Muscle layer of duodenum (tissue), 2 donors: ENCODE measurements around the gene PITPNM1.

Experiments
- H3K27ac ChIP-seq: one replicate; pipeline ENCODE4 v1.7.0; 2013; ENCODE audit warnings: mild to moderate bottlenecking, low read length
- H3K27me3 ChIP-seq: one replicate; pipeline ENCODE4 v1.7.0; 2013; ENCODE audit warnings: low read depth, mild to moderate bottlenecking, control low read depth, low read length
- H3K36me3 ChIP-seq, 2 donors: one replicate each; pipeline ENCODE4 v1.7.0; 2013; ENCODE audit warnings: low read length in 2 of 2, control low read depth in 1 of 2, mild to moderate bottlenecking in 1 of 2; ENCODE audit not compliant: insufficient read depth in 2 of 2, control insufficient read depth in 1 of 2
- H3K4me1 ChIP-seq, 2 donors: one replicate each; pipeline ENCODE4 v1.7.0; 2013; ENCODE audit warnings: low read length in 2 of 2, mild to moderate bottlenecking in 2 of 2, control low read depth in 1 of 2, moderate library complexity in 1 of 2; ENCODE audit not compliant: insufficient read depth in 2 of 2, control insufficient read depth in 1 of 2
- H3K4me3 ChIP-seq, 2 donors: one replicate each; pipeline ENCODE4 v1.7.0; 2013; ENCODE audit warnings: low read length in 2 of 2, low read depth in 1 of 2, mild to moderate bottlenecking in 1 of 2
- H3K9me3 ChIP-seq, 2 donors: one replicate each; pipeline ENCODE4 v1.7.0; 2013; ENCODE audit warnings: low read length in 2 of 2, control low read depth in 1 of 2, mild to moderate bottlenecking in 1 of 2; ENCODE audit not compliant: control insufficient read depth in 1 of 2
- donor health status: healthy.

PITPNM1 gene

GRCh38 chr11:67500484-67500821, 4.7 kb downstream of the PITPNM1 start:
- Histone ChIP-seq H3K9me3 (no peaks in the 10 kb centered on the region), H3K4me3 (no peak overlapping the region), H3K27me3 (no peaks in the 10 kb centered on the region), H3K4me1 (peaks cover 0 to 14% of the 10 kb centered on the region in 2 donors), H3K36me3 (peaks cover 7 to 37% of the 10 kb centered on the region in 2 donors), H3K27ac (no peak overlapping the region)

GRCh38 chr11:67499808-67500483, 5.2 kb downstream of the PITPNM1 start:
- no peak overlapping the region for H3K27ac ChIP-seq
- H3K4me3 ChIP-seq = no peak overlapping the region
- H3K9me3 ChIP-seq = no peaks in the 10 kb centered on the region
- H3K27me3 ChIP-seq = no peaks in the 10 kb centered on the region
- peaks cover 7 to 42% of the 10 kb centered on the region in 2 donors for H3K36me3 ChIP-seq
- peaks cover 0 to 11% of the 10 kb centered on the region in 2 donors for H3K4me1 ChIP-seq

- Histone ChIP-seq H3K27me3 (no peaks in the 10 kb centered on the region), H3K9me3 (no peaks in the 10 kb centered on the region), H3K27ac (no peak overlapping the region), H3K36me3 (peaks cover 7 to 50% of the 10 kb centered on the region in 2 donors), H3K4me3 (no peak overlapping the region), H3K4me1 (no peaks in the 10 kb centered on the region)
These were observed 6.6 kb downstream of the PITPNM1 start for GRCh38 chr11:67498544-67498972.

- H3K9me3 ChIP-seq = no peaks in the 10 kb centered on the region
- H3K27ac ChIP-seq = no peak overlapping the region
- peaks cover 5 to 57% of the 10 kb centered on the region in 2 donors for H3K36me3 ChIP-seq
- no peaks in the 10 kb centered on the region for H3K27me3 ChIP-seq
- no peaks in the 10 kb centered on the region for H3K4me1 ChIP-seq
- no peak overlapping the region for H3K4me3 ChIP-seq
These were observed 7.4 kb downstream of the PITPNM1 start for GRCh38 chr11:67497656-67498291.

GRCh38 chr11:67496113-67496512, 9.1 kb downstream of the PITPNM1 start:
- H3K4me3 ChIP-seq = no peak overlapping the region
- H3K27ac ChIP-seq = no peak overlapping the region
- no peaks in the 10 kb centered on the region for H3K9me3 ChIP-seq
- no peaks in the 10 kb centered on the region for H3K27me3 ChIP-seq
- no peaks in the 10 kb centered on the region for H3K4me1 ChIP-seq
- peaks cover 0 to 62% of the 10 kb centered on the region in 2 donors for H3K36me3 ChIP-seq

GRCh38 chr11:67495234-67496005, 9.7 kb downstream of the PITPNM1 start:
- Histone ChIP-seq H3K4me1 (no peaks in the 10 kb centered on the region), H3K9me3 (no peaks in the 10 kb centered on the region), H3K36me3 (peaks cover 0 to 69% of the 10 kb centered on the region in 2 donors), H3K27ac (no peak overlapping the region), H3K4me3 (no peak overlapping the region), H3K27me3 (no peaks in the 10 kb centered on the region)

GRCh38 chr11:67494371-67495233, 10.6 kb downstream of the PITPNM1 start:
- H3K4me1 ChIP-seq = no peaks in the 10 kb centered on the region
- no peak overlapping the region for H3K27ac ChIP-seq
- no peak overlapping the region for H3K4me3 ChIP-seq
- H3K36me3 ChIP-seq = peaks cover 4 to 72% of the 10 kb centered on the region in 2 donors
- H3K9me3 ChIP-seq = no peaks in the 10 kb centered on the region
- no peaks in the 10 kb centered on the region for H3K27me3 ChIP-seq

GRCh38 chr11:67493548-67494370, 11.4 kb downstream of the PITPNM1 start:
- Histone ChIP-seq H3K36me3 (peaks cover 9 to 80% of the 10 kb centered on the region in 2 donors), H3K4me3 (no peak overlapping the region), H3K27ac (no peak overlapping the region), H3K4me1 (no peaks in the 10 kb centered on the region), H3K9me3 (no peaks in the 10 kb centered on the region), H3K27me3 (no peaks in the 10 kb centered on the region)

- Histone ChIP-seq H3K9me3 (no peaks in the 10 kb centered on the region), H3K36me3 (peaks cover 10 to 81% of the 10 kb centered on the region in 2 donors), H3K27ac (no peak overlapping the region), H3K4me3 (no peak overlapping the region), H3K4me1 (no peaks in the 10 kb centered on the region), H3K27me3 (no peaks in the 10 kb centered on the region)
These were observed 12.2 kb downstream of the PITPNM1 start for GRCh38 chr11:67492801-67493547.
